Inferior parietal cortex (tissue), 1 donor: Measurements from ENCODE around the gene VSTM4.

Experiments
- DNase-seq: peaks from one replicate; pipeline ENCODE4 v3.0.0-alpha.2; 2016; ENCODE audit errors: extremely low spot score

The VSTM4 gene

DNA sequence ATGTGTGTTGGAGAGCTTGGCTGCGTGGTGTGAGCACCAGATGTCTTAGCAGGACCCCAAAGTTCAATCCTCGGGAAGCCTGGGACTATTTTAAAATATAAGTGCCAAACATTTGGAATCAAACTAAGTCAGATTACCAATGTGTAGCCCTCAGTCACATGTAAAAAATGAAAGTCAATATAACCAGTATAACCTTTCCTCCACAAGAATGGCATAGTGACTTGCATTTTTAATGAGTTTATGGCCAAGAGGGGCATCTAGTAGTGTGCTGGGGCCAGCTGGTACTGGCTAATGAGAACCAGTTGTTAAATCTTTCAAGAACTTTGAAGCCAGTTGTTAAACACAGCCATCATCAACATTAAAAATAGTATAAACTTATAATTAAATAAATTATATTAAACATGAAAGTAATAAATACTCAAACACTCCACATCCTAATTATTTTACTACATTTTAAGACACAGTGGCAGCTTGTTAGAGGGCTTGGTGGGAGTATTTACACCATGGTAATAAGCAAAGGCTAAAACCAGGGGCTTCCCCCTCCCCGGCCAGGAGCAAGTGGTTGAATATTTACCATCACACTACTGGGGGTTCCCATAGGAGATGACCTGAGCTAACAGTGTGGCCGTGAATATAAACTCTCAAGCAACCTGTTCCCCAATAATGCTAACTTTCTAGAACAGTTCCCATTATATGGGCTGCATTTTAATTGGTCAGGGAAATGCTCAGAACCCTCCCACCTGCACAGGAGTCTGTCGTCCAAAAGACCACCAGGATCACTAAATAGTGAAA, 26.4 kb upstream of the VSTM4 start:
- DNase-seq = no peak

- DNase-seq = no peak
These were observed 25.2 kb upstream of the VSTM4 start for GRCh38 chr10:49140304-49141177.

DNA sequence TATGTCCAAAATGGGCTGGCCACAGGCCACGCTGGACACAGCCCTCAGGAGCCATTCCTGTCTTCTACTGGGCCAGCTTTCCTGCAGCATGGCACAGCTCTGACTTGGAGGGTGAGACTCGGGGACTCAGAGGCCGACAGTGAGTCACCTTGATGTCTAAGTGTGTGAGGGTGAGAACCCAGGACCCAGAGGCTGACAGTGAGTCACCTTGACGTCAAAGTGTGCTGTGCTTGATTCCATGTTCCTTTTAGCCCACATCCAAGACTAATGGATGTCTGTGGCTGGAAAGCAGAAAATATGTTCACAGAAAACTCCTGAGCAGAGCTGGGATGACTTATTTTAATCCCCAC, 24.5 kb upstream of the VSTM4 start:
- no peak for DNase-seq

DNA sequence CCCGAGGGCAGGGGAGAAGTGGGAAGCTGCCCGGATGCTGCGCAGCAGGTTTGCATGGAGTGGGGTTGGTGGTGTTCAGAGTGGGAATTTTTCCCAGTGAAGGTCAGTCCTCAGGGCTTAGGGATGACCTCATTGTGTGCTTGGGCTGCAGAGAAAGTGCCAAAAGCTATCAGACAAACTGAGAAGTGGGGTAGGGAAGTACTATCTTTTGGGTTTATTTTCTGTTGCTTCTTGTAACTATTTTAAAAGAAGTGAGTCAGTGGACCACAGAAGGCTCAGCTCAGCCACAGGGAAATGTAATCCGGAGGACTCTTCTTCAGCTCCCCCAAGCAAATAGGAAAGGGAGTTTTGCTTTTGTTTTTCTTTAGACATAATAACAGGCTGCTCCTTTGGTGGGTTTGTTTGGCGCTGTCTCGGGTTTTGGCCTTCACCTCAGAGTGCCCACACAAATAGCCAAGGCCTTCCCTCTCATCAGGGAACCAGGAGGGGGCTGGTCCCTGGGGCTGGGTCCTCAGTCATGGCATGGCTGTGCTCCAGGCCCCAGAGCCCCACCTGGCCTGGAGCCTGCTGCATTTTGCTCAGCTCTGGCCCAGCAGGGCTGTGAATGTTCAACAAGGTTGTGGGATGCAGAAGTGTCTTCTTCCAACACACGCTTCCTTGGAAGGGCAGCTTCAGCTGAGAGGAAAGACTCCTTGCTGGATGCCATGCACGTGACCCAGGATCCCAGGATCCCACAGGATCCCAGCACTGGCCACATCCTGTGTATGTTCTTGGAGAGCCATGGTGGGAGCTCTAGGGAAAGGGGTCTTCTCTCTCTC, 23.9 kb upstream of the VSTM4 start:
- no peak for DNase-seq

- no peak for DNase-seq
These were observed 23.1 kb upstream of the VSTM4 start for GRCh38 chr10:49138361-49138891.

DNA sequence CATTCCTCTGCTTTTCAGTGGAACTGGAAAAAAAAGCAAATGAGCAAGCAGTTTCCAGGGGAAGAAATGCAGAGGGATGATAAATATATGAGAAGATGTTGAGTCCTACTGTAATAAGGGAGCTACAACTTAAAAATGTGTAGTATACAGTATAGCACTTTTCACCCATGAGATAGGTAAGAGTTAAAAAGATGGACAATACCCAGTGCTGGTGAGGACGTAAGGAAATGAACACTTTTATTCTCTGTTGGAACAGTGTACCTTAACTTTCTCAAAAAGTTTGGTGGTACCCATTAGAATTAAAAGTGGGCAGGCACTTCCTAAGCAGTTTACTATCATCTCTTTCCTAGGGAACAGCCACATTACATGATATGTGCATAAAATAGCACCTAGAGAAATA, 21.2 kb upstream of the VSTM4 start:
- no peak for DNase-seq

DNA sequence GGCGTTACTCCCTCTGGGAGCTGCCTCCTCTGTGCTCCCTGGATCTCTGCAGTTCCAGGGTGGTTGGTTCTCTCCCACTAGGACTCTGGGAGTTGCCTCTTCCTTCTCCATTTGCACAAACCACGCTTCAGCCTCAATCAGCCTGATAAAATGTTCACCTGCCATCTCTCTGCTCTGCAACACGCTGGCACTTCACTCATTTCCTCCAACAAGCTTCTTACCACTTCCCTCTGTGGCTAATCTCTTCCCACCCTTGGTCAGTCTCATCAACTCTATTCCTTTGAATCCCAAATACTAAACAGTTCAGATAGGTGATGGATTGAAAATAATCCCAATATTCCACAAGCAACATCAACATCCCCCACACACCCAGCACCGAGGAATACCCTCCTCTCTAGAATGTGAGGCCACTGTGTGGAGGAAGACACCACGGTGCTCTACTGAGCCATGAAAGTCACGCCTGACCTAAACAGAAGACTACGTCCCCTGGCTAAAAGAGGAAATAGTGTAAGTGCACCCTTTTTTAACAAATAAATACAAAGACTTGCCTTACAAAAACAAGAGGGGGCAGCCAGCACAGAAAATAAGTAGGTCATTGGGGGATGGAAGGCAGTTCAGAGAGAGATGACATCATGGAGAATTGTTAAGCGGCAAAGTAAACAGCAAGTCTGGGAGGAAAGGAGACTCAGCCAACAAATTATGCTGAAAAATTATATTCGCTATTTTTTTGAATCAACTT, 20.4 kb upstream of the VSTM4 start:
- DNase-seq = no peak

DNA sequence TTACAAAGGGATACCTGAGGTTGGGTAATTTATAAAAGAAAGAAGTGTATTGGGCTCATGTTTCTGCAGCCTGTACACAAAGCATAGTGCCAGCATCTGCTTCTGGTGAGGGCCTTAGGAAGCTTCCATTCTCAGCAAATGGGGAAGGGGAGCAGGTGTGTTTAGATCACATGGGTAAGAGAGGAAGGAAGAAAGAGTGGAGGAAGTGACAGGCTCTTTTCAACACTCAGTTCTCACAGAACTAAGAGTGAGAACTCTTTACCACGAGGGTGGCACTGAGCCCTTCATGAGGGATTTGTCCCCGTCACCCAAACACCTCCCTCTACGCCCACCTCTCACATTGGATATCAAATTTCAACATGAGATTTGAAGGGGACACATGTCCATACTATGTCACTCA, 19.0 kb upstream of the VSTM4 start:
- no peak for DNase-seq

GRCh38 chr10:49133706-49134248, 18.5 kb upstream of the VSTM4 start, which contains the start of gene FAM170B:
TSS of gene FAM170B (minus strand) at chr10:49134021. CDS start at chr10:49133918, 103 bp downstream.
- no peak for DNase-seq

DNA sequence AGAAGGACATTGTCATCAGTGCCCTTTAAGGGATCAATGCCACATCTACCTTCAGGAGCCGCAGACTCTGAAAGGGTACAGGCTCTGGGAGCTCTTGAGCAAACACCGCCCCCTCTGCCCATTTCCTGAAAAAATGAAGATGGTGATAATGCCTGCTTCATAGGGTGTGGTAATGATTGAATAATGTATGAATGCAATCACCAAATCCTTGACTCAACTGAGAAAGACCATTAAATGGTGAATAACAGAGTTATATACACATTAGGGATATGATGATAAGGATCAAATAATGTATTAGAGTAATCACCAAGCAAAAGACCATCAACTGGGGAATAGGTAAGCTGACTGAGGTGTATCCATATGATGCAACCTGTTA, 17.0 kb upstream of the VSTM4 start:
- no peak for DNase-seq

DNA sequence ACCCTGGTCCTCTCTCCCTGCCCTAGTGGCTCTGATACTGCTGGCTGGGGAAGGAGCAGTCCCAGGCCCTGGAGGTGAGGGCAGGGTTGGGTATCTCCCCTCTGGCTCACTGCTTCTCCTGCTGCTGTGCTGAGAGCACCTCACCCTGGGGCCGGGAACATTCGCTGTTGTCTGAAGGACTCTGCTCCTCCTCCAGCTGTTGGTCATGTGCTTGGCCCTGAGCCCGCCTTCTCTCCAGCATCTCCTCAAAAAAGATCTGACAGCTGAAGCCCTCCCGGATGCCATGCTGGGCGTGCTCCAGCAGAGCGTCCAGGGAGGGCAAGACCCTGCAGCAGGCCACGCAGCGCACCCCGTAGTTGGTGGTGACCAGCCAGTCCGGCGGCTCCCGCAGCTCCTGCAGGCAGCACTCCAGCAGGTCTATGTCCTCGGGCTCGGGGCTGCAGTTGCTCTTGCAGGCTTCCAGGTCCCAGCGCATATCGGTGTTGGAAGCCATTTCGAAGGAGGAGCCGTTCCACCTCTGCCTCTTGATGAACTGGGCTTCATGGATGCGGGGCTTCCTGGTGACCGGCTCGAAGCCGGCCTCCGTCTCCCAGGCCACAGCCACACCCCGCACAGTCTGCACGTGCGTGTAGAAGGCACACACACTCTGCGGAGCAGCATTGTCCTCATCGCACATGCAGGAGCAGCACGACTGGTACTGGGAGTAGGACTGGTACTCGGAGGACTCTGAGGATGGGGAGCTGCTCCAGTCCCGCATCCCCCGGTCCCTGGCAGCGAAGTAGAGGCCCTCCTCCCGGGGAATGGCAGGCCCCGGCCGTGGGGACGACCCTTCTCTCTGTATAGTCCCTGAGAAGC, 16.4 kb upstream of the VSTM4 start:
- no peak for DNase-seq

DNA sequence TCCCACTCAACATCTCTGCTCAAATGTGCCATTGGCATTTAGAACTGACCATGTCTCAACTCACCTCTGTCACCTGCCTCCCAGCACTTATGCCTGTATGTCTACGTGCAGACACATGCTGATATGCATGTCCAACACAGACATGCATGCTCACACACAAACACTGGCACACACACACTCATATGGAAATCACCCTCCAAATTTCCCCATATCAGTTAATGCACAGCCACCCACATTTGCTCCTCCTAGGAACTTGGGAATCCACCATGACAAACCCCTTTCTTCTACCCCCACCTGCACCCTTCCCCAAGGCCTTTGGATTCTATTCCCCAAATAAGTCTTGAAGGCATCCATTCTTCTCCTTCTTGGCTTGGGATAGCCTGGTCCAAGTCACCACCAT, 14.1 kb upstream of the VSTM4 start:
- no peak for DNase-seq

DNA sequence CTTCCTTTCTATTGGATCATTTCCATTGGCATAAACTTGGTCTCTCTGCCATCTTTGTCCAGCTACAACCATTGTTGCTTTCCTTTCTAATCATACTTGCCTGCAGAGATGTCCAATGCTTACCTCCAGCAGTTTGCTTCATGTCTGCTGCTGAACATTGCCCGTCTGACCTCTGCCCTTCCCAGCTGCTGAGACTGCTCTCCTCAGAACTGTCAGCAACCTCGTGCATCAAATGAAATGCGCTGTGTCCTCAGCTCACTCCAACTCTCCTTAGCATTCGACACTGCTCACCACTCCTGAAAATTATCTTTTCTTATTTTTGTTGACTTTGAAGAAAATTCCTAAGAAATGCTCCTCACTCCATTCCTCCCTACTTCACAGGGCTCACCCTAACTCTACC, 13.5 kb upstream of the VSTM4 start:
- no peak for DNase-seq

- DNase-seq = no peak
These were observed 8.9 kb upstream of the VSTM4 start for GRCh38 chr10:49123981-49124950.

GRCh38 chr10:49120911-49121310, 5.6 kb upstream of the VSTM4 start:
- no peak for DNase-seq

GRCh38 chr10:49119746-49120145, 4.4 kb upstream of the VSTM4 start:
- no peak for DNase-seq

GRCh38 chr10:49118430-49119074, 3.2 kb upstream of the VSTM4 start:
- no peak for DNase-seq

DNA sequence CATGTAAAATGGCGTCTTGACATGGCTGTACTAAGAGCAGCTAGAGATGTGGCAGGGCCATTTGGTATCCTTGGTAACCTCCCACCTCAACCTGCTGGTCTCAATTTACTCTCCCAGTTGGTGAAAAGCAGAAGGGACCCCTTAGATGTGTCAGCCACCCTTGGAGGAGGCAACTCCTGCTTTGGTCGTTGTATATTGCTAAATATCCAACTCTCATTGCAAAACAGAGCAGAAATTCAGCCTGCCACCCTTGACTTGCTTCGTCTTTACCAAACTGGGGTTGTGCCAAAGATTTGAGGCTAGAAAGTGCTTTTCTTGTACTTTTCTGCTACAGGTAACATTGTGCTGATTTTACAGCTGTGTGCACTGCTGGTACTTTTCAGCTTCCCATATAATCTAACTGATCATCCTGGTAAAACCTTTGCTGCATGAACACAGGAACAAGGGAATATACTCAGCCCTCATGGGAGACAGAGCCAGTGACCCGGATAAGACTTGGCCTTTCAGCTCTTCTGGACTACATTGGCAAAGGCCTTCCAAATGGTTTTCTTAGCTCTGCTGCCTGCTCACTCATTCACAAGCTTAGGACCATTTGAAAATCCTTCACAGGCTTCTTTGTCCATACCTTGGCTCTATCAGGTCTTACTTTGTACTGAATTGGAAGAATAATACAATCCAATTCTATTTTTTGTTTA, 2.2 kb upstream of the VSTM4 start:
- DNase-seq = no peak
